ENCODE data around the gene COLEC12. TPM values are rescaled to one million over a fixed set of nuclear protein-coding genes. Genes with fewer than 3 reads are reported as not detected.
A peak's percentile ranks its signal among the peaks of the same experiment; 100 is the strongest.
"Not testable (repeated sequence)": the region's sequence is repeated elsewhere in the genome, so short reads cannot be mapped to it uniquely, and the experiment has no call there.

Gene COLEC12
- total and polyA plus RNA-seq, 3 experiments from 2014 or later: 0.04 TPM; not detected in 2

DNA sequence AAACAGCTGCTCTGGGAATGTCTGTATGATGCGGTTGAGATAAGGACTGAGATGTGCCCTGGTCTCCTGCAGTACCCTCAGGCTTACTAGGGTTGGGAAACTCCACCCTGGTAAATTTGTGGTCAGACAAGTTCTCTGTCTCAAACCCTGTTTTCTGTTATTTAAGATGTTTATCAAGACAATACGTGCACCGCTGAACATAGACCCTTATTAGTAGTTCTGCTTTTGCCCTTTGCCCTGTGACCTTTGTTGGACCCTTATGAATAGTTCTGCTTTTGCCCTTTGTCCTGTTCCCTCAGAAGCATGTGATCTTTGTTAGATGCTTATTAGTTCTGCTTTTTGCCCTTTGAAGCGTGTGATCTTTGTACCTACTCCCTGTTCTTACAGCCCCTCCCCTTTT, 95.5 kb downstream of the COLEC12 start:
- H3K36me3 Mint-ChIP-seq; CTCF ChIA-PET; H3K27ac ChIP-seq (ENCODE audit: low read depth, low read length); H3K36me3 ChIP-seq (ENCODE audit: insufficient read depth, low read length); H3K4me1 Mint-ChIP-seq; H3K4me3 ChIP-seq (ENCODE audit: low read length); H3K4me1 ChIP-seq (ENCODE audit: insufficient read depth, low read length); POLR2A ChIA-PET; H3K4me3 Mint-ChIP-seq; DNase-seq; H3K27ac Mint-ChIP-seq; H3K9me3 ChIP-seq (ENCODE audit: low read length); H3K27me3 ChIP-seq (ENCODE audit: insufficient read depth, low read length, poor library complexity, severe bottlenecking): not testable (repeated sequence)
- Mint-ChIP-seq H3K27me3 (peaks cover 7 to 33% of the 10 kb centered on the region in 2 donors), H3K9me3 (peaks cover 0 to 20% (median 15%) of the 10 kb centered on the region in 5 donors)

DNA sequence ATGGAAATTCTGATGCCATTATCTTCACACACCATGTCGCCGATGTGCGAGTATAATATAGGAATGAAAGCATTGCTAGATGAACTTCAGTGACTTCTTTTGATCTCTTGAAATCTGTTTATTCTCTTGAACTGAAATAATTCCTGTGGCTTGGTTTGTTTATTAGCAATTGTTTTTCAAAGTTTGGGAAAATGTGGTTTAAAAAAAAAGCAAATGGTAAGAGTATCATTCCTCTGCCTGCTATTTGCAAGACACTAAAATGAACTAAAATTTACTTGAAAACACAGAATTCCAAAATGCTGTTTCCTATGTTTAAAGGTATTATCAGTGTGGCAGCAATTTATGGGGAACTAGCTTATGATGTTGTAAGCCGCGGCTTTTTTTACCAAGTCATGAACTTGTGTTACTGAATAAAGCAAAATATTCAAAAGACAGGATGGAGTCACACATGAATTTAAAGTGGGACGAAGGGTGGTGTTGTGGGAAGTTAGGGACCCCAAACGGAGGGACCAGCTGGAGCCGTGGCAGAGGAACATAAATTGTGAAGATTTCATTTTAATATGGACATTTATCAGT, 96.4 kb downstream of the COLEC12 start:
- no peak overlapping the region for H3K27ac ChIP-seq (ENCODE audit: low read depth, low read length)
- POLR2A ChIA-PET: no interaction called here
- DNase-seq: no peak
- Mint-ChIP-seq H3K4me1 (no peaks in the 10 kb centered on the region), H3K36me3 (no peaks in the 10 kb centered on the region), H3K9me3 (peaks cover 0 to 20% (median 15%) of the 10 kb centered on the region in 5 donors), H3K27ac (no peak overlapping the region), H3K27me3 (peaks cover 7 to 31% of the 10 kb centered on the region in 2 donors), H3K4me3 (no peak overlapping the region)
- H3K36me3 ChIP-seq (ENCODE audit: insufficient read depth, low read length): no peaks in the 10 kb centered on the region
- no peaks in the 10 kb centered on the region for H3K27me3 ChIP-seq (ENCODE audit: insufficient read depth, low read length, poor library complexity, severe bottlenecking)
- no peaks in the 10 kb centered on the region for H3K4me1 ChIP-seq (ENCODE audit: insufficient read depth, low read length)
- no peaks in the 10 kb centered on the region for H3K9me3 ChIP-seq (ENCODE audit: low read length)
- H3K4me3 ChIP-seq (ENCODE audit: low read length): no peak overlapping the region
- CTCF ChIA-PET: no interaction called here

DNA sequence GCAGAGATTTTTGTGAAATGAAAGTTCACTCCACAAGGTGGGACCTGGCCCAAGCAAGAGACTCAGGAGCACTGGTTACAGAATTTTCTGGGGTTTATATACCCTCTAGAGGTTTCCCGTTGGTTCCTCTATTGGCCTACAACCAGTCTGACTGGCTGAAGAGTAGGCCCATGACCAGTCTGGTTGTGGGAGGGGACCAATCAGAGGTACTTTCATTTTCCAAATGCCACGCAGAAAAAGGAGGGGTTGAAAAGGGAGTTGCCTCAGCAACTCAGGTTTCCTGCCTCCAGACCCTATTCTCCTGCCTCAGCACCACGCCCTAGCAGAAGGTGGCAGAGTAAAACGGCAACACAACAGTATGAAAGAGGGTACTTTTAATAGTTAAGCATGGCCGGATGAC, 98.4 kb downstream of the COLEC12 start:
- no peak overlapping the region for H3K4me3 Mint-ChIP-seq
- POLR2A ChIA-PET: no interaction called here

DNA sequence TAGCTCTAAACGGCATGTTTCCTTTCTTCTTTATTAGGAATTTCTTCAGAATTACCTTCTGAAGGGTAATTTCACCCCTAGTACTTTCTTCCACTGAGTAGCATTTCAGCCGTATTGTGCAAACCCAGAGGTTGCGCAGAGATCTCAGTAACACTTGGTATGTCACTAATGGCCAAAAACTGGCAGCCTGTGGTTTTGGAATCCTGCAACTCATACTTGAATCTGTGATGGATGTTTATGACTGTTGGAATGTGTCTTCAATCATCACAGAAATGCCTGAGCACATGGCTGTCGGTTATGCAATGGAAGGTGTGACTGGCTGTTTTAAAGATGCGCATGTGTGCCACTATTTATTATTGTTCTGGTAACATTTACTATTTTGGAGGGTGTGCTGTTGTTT, 100.0 kb downstream of the COLEC12 start:
- POLR2A ChIA-PET: no interaction called here
- H3K27me3 Mint-ChIP-seq: peaks cover 4 to 16% of the 10 kb centered on the region in 2 donors
- Histone ChIP-seq H3K4me3 (ENCODE audit: low read length) (no peak overlapping the region), H3K27ac (ENCODE audit: low read depth, low read length) (no peak overlapping the region), H3K9me3 (ENCODE audit: low read length) (no peaks in the 10 kb centered on the region), H3K36me3 (ENCODE audit: insufficient read depth, low read length) (no peaks in the 10 kb centered on the region), H3K27me3 (ENCODE audit: insufficient read depth, low read length, poor library complexity, severe bottlenecking) (no peaks in the 10 kb centered on the region), H3K4me1 (ENCODE audit: insufficient read depth, low read length) (no peaks in the 10 kb centered on the region)
- H3K4me1 Mint-ChIP-seq: no peaks in the 10 kb centered on the region
- H3K4me3 Mint-ChIP-seq: no peak overlapping the region
- H3K36me3 Mint-ChIP-seq: no peaks in the 10 kb centered on the region
- no peak overlapping the region for H3K27ac Mint-ChIP-seq
- CTCF ChIA-PET: no interaction called here
- no peak for DNase-seq
- H3K9me3 Mint-ChIP-seq: peaks cover 0 to 13% (median 12%) of the 10 kb centered on the region in 5 donors

More for the DNA sequence above, 98.4 kb downstream of the COLEC12 start:
- no peak for DNase-seq
- Histone ChIP-seq H3K4me3 (ENCODE audit: low read length) (no peak overlapping the region), H3K36me3 (ENCODE audit: insufficient read depth, low read length) (no peaks in the 10 kb centered on the region), H3K27ac (ENCODE audit: low read depth, low read length) (no peak overlapping the region), H3K27me3 (ENCODE audit: insufficient read depth, low read length, poor library complexity, severe bottlenecking) (no peaks in the 10 kb centered on the region), H3K9me3 (ENCODE audit: low read length) (no peaks in the 10 kb centered on the region), H3K4me1 (ENCODE audit: insufficient read depth, low read length) (no peaks in the 10 kb centered on the region)
- H3K27ac Mint-ChIP-seq: peak overlapping the region in 1 of 8 donors; percentile 46
- H3K4me1 Mint-ChIP-seq: no peaks in the 10 kb centered on the region
- no peaks in the 10 kb centered on the region for H3K36me3 Mint-ChIP-seq
- peaks cover 0 to 20% (median 15%) of the 10 kb centered on the region in 5 donors for H3K9me3 Mint-ChIP-seq
- CTCF ChIA-PET: no interaction called here
- peaks cover 5 to 18% of the 10 kb centered on the region in 2 donors for H3K27me3 Mint-ChIP-seq

DNA sequence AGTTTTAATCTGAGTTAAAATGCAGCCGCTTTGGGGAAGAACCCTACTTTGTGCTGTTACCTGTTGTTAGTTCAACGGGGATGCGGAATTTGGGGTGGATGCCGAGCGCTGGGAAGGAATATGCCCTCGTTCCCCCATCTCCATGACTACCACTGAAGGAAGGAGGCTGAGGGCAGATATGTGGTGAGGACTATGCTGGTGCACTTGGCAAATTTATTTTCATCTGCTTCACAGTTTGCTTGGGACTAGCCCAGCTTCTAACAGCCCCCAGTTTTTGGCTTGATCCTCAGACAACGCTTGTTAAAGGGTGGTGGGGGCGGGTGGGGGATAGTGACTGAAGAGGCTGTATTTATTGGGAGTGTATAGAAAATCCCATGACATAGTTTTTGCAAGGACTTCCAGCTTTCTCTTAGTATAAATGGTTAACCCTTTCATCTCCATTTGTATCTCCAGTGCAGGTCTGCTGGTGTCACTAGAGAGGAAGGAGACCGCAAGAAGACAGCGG, 100.8 kb downstream of the COLEC12 start:
- DNase-seq: no peak
- POLR2A ChIA-PET: no interaction called here
- Mint-ChIP-seq H3K36me3 (no peaks in the 10 kb centered on the region), H3K4me3 (no peak overlapping the region), H3K9me3 (peaks cover 0 to 8% (median 6%) of the 10 kb centered on the region in 5 donors), H3K27ac (no peak overlapping the region), H3K27me3 (peaks cover 4 to 16% of the 10 kb centered on the region in 2 donors), H3K4me1 (no peaks in the 10 kb centered on the region)
- H3K27ac ChIP-seq (ENCODE audit: low read depth, low read length): no peak overlapping the region
- no peaks in the 10 kb centered on the region for H3K27me3 ChIP-seq (ENCODE audit: insufficient read depth, low read length, poor library complexity, severe bottlenecking)
- no peaks in the 10 kb centered on the region for H3K9me3 ChIP-seq (ENCODE audit: low read length)
- CTCF ChIA-PET: no interaction called here
- no peaks in the 10 kb centered on the region for H3K4me1 ChIP-seq (ENCODE audit: insufficient read depth, low read length)
- H3K4me3 ChIP-seq (ENCODE audit: low read length): no peak overlapping the region
- H3K36me3 ChIP-seq (ENCODE audit: insufficient read depth, low read length): no peaks in the 10 kb centered on the region

DNA sequence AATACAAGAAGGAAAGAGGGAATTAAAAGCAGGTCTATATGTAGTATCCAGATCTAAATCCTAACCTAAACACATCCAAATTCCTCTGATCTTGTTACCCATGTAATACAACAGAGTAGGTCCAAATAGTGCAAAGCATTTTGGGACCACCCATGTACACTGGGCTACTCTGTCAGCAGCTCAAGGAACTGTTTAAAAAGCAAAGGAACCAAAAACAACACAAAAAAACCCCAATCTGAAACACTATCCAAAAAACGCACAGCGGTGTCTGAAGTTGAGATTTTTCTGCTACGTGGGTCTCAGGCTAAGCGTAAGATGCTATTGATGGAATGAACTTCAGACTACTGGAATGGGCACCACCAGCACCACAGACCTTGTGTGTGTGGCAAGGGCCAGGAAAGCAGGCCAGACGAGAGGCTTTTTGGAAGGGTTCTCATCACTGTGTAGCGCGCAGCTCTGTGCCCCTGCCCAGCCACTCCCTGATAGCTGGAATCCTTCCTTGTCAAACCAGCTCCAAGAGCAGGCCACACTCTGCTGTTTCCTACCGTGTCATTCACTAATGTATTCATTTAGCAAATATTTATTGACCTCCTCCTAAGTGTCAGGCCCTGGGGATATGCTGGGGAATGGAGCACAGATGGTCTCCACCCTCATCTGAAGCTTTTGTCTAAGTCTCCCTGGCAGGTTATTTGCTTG, 101.4 kb downstream of the COLEC12 start:
- Mint-ChIP-seq H3K4me1 (no peaks in the 10 kb centered on the region), H3K4me3 (no peak overlapping the region), H3K36me3 (no peaks in the 10 kb centered on the region), H3K9me3 (peaks cover 0 to 4% (median 1%) of the 10 kb centered on the region in 5 donors), H3K27ac (no peak overlapping the region), H3K27me3 (peaks cover 4 to 16% of the 10 kb centered on the region in 2 donors)
- H3K4me3 ChIP-seq (ENCODE audit: low read length): no peak overlapping the region
- no peak for DNase-seq
- ChIA-PET CTCF (no interaction called here), POLR2A (no interaction called here)
- no peaks in the 10 kb centered on the region for H3K9me3 ChIP-seq (ENCODE audit: low read length)
- H3K27me3 ChIP-seq (ENCODE audit: insufficient read depth, low read length, poor library complexity, severe bottlenecking): no peaks in the 10 kb centered on the region
- no peaks in the 10 kb centered on the region for H3K36me3 ChIP-seq (ENCODE audit: insufficient read depth, low read length)
- H3K4me1 ChIP-seq (ENCODE audit: insufficient read depth, low read length): no peaks in the 10 kb centered on the region
- H3K27ac ChIP-seq (ENCODE audit: low read depth, low read length): no peak overlapping the region

DNA sequence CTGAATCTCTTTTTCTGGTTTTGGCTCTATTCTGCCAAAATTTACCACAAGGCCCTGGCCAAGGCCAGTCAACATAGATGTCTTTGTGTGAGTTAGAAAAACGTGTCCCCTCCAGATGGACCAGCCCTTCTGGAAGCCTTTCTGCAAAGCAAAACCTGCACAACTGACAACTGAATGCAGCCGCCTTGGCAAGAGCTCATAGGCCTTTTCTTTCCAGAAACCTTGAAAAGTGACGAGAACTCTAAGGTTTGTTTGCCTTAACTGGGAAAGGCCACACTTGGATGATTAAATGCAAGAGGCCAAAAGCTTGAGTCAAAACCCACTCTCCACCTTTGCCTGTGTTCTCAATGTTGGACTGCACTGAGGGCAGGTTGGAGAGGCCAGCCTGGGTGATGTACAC, 103.9 kb downstream of the COLEC12 start:
- Histone ChIP-seq H3K27ac (ENCODE audit: low read depth, low read length) (no peak overlapping the region), H3K36me3 (ENCODE audit: insufficient read depth, low read length) (no peaks in the 10 kb centered on the region), H3K4me1 (ENCODE audit: insufficient read depth, low read length) (no peaks in the 10 kb centered on the region), H3K27me3 (ENCODE audit: insufficient read depth, low read length, poor library complexity, severe bottlenecking) (no peaks in the 10 kb centered on the region), H3K9me3 (ENCODE audit: low read length) (no peaks in the 10 kb centered on the region), H3K4me3 (ENCODE audit: low read length) (no peak overlapping the region)
- Mint-ChIP-seq H3K4me3 (no peak overlapping the region), H3K27me3 (peaks cover 4 to 12% of the 10 kb centered on the region in 2 donors), H3K4me1 (no peaks in the 10 kb centered on the region), H3K36me3 (no peaks in the 10 kb centered on the region), H3K27ac (no peak overlapping the region), H3K9me3 (peaks cover 0 to under 1% (median 0%) of the 10 kb centered on the region in 5 donors)
- ChIA-PET POLR2A (no interaction called here), CTCF (no interaction called here)
- no peak for DNase-seq

DNA sequence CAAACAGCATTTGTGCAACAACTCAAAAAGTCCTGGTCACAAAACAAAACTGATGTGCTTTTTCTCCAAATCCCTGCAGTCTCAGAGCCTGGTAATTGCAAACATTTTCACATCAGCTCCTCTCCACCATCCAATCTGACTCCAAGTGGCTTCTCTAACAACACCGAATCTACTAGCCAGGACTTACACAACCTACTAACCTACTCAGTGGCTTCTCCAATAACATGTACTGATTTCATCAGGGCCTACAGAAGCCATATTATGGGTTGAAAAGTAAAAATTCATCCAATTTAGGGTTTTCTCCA, 104.3 kb downstream of the COLEC12 start:
- Mint-ChIP-seq H3K27me3 (peaks cover 4 to 16% of the 10 kb centered on the region in 2 donors), H3K9me3 (no peaks in the 10 kb centered on the region), H3K36me3 (no peaks in the 10 kb centered on the region), H3K4me3 (no peak overlapping the region), H3K27ac (no peak overlapping the region), H3K4me1 (no peaks in the 10 kb centered on the region)
- no peaks in the 10 kb centered on the region for H3K4me1 ChIP-seq (ENCODE audit: insufficient read depth, low read length)
- ChIA-PET CTCF (no interaction called here), POLR2A (no interaction called here)
- H3K4me3 ChIP-seq (ENCODE audit: low read length): no peak overlapping the region
- H3K27me3 ChIP-seq (ENCODE audit: insufficient read depth, low read length, poor library complexity, severe bottlenecking): no peaks in the 10 kb centered on the region
- no peaks in the 10 kb centered on the region for H3K36me3 ChIP-seq (ENCODE audit: insufficient read depth, low read length)
- DNase-seq: no peak
- no peaks in the 10 kb centered on the region for H3K9me3 ChIP-seq (ENCODE audit: low read length)
- H3K27ac ChIP-seq (ENCODE audit: low read depth, low read length): no peak overlapping the region

All from CD8-positive, alpha-beta memory T cell (primary cell).